ENCODE results near the gene ITGA4.

DNA sequence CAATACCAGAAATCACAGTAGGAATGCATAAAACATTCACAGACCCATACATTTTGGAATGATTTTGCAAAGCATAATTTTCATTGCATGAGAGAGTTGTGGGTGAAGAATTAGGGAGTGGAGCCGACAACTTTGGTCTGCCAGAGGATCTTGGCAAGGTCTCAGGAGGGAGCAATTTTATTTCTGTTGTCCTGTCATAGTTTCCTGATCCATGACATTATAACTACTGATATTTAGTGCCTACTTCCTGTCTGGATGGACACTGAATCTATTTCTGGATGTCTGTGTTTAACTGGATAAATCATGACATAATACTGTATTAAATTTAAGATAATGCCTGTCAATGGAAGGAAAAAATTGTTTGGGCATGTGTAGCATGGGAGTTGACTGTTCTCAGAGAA, 2.4 kb downstream of the ITGA4 start:
- TF ChIP-seq, protein P1, sequence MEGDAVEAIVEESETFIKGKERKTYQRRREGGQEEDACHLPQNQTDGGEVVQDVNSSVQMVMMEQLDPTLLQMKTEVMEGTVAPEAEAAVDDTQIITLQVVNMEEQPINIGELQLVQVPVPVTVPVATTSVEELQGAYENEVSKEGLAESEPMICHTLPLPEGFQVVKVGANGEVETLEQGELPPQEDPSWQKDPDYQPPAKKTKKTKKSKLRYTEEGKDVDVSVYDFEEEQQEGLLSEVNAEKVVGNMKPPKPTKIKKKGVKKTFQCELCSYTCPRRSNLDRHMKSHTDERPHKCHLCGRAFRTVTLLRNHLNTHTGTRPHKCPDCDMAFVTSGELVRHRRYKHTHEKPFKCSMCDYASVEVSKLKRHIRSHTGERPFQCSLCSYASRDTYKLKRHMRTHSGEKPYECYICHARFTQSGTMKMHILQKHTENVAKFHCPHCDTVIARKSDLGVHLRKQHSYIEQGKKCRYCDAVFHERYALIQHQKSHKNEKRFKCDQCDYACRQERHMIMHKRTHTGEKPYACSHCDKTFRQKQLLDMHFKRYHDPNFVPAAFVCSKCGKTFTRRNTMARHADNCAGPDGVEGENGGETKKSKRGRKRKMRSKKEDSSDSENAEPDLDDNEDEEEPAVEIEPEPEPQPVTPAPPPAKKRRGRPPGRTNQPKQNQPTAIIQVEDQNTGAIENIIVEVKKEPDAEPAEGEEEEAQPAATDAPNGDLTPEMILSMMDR (IDR thresholded peaks at IDR 0.05): no peak
- no peak for TF ChIP-seq POLR2A (IDR thresholded peaks at IDR 0.05)

Measured in esophagus squamous epithelium (tissue), 4 donors.